H9 (cell line): ENCODE data around the gene F7. TPM values are rescaled to one million over a fixed set of nuclear protein-coding genes. Genes with fewer than 3 reads are reported as not detected.

ENCODE experiments used
- DNase-seq: peaks from one replicate; pipeline ENCODE4 v3.0.0-alpha.2; 2017
- H2AFZ ChIP-seq: one replicate; pipeline ENCODE4 v1.6.1; 2013; ENCODE audit warnings: mild to moderate bottlenecking, low read length, control low read depth, moderate library complexity
- H2AK5ac ChIP-seq: 2 replicates; pipeline ENCODE4 v1.6.1; 2013; ENCODE audit warnings: low read length, control low read depth, mixed read lengths; ENCODE audit not compliant: insufficient read length
- H2BK120ac ChIP-seq: one replicate; pipeline ENCODE4 v1.6.1; 2013; ENCODE audit warnings: low read depth, mild to moderate bottlenecking, low read length, control low read depth, inconsistent platforms; ENCODE audit not compliant: poor library complexity, severe bottlenecking
- H2BK12ac ChIP-seq: 2 replicates; pipeline ENCODE4 v1.6.1; 2013; ENCODE audit warnings: low read length, control low read depth, mixed read lengths, low read depth; ENCODE audit not compliant: insufficient read length
- H2BK15ac ChIP-seq: 2 replicates; pipeline ENCODE4 v1.6.1; 2013; ENCODE audit warnings: low read depth, low read length, control low read depth
- H2BK20ac ChIP-seq: one replicate; pipeline ENCODE4 v1.6.1; 2013; ENCODE audit warnings: low read depth, mild to moderate bottlenecking, low read length, control low read depth, inconsistent platforms; ENCODE audit not compliant: poor library complexity, severe bottlenecking
- H2BK5ac ChIP-seq: 2 replicates; pipeline ENCODE4 v1.6.1; 2013; ENCODE audit warnings: low read length, control low read depth, mixed read lengths; ENCODE audit not compliant: insufficient read length
- H3K14ac ChIP-seq: 2 replicates; pipeline ENCODE4 v1.6.1; 2013; ENCODE audit warnings: low read length, control low read depth; ENCODE audit not compliant: insufficient read depth
- H3K18ac ChIP-seq: 2 replicates; pipeline ENCODE4 v1.6.1; 2013; ENCODE audit warnings: low read depth, mild to moderate bottlenecking, mixed read lengths, low read length, control low read depth; ENCODE audit not compliant: insufficient read length
- H3K23ac ChIP-seq: 2 replicates; pipeline ENCODE4 v1.6.1; 2013; ENCODE audit warnings: low read length, control low read depth, mixed read lengths, low read depth; ENCODE audit not compliant: insufficient read length
- H3K23me2 ChIP-seq: 2 replicates; pipeline ENCODE4 v1.6.1; 2013; ENCODE audit warnings: low read depth, mild to moderate bottlenecking, mixed read lengths, low read length, control low read depth; ENCODE audit not compliant: insufficient read length, poor library complexity, severe bottlenecking
- H3K27ac ChIP-seq: 2 replicates; pipeline ENCODE4 v1.5.1; 2013; ENCODE audit warnings: low read length, control low read depth, mixed read lengths, low read depth; ENCODE audit not compliant: insufficient read length
- H3K27me3 ChIP-seq: 2 replicates; pipeline ENCODE4 v1.6.1; 2013; ENCODE audit warnings: low read length, control low read depth, inconsistent platforms; ENCODE audit not compliant: insufficient read depth
- H3K4ac ChIP-seq: 2 replicates; pipeline ENCODE4 v1.6.1; 2013; ENCODE audit warnings: low read depth, mild to moderate bottlenecking, control low read depth, inconsistent platforms, low read length, moderate library complexity
- H3K4me1 ChIP-seq: 2 replicates; pipeline ENCODE4 v1.6.1; 2013; ENCODE audit warnings: low read length, control low read depth, inconsistent platforms; ENCODE audit not compliant: insufficient read depth
- H3K4me2 ChIP-seq: 2 replicates; pipeline ENCODE4 v1.6.1; 2013; ENCODE audit warnings: low read length, control low read depth, mixed read lengths; ENCODE audit not compliant: insufficient read length, insufficient read depth
- H3K56ac ChIP-seq: 2 replicates; pipeline ENCODE4 v1.6.1; 2013; ENCODE audit warnings: low read depth, mild to moderate bottlenecking, mixed read lengths, low read length, control low read depth; ENCODE audit not compliant: insufficient read length
- H3K79me1 ChIP-seq: 2 replicates; pipeline ENCODE4 v1.6.1; 2013; ENCODE audit warnings: low read depth, mild to moderate bottlenecking, moderate library complexity, low read length, control low read depth, inconsistent platforms; ENCODE audit not compliant: insufficient read depth, poor library complexity, severe bottlenecking
- H3K79me2 ChIP-seq: 2 replicates; pipeline ENCODE4 v1.6.1; 2013; ENCODE audit warnings: low read length, control low read depth, inconsistent platforms; ENCODE audit not compliant: insufficient read depth
- H3K9ac ChIP-seq: 2 replicates; pipeline ENCODE4 v1.6.1; 2013; ENCODE audit warnings: low read length, control low read depth, mixed read lengths; ENCODE audit not compliant: insufficient read length; ENCODE audit errors: extremely low read depth
- H3K9me3 ChIP-seq: one replicate; pipeline ENCODE4 v1.6.1; 2013; ENCODE audit warnings: low read depth, low read length, inconsistent platforms; ENCODE audit not compliant: control insufficient read depth
- H3T11ph ChIP-seq: one replicate; pipeline ENCODE4 v1.6.1; 2013; ENCODE audit warnings: mild to moderate bottlenecking, low read length, control low read depth, inconsistent platforms
- H4K20me1 ChIP-seq: one replicate; pipeline ENCODE4 v1.6.1; 2013; ENCODE audit not compliant: control insufficient read depth, insufficient read length, insufficient read depth
- H4K5ac ChIP-seq: 2 replicates; pipeline ENCODE4 v1.6.1; 2013; ENCODE audit warnings: low read depth, mild to moderate bottlenecking, mixed read lengths, low read length, control low read depth; ENCODE audit not compliant: insufficient read length
- H4K8ac ChIP-seq: replicated peaks from 2 replicates; pipeline ENCODE4 v1.6.1; 2013; ENCODE audit warnings: low read length, control low read depth, mixed read lengths, low read depth; ENCODE audit not compliant: insufficient read length
- H4K91ac ChIP-seq: 2 replicates; pipeline ENCODE4 v1.6.1; 2013; ENCODE audit warnings: low read depth, mild to moderate bottlenecking, moderate library complexity, mixed read lengths, low read length, control low read depth; ENCODE audit not compliant: insufficient read length
- H3K27ac Mint-ChIP-seq, 3 experiments: 2 replicates in 2 of 3; 3 replicates in 1 of 3; pipeline ENCODE4 v1.8.0; 2020 to 2021; ENCODE audit warnings: mixed read lengths in 3 of 3, mild to moderate bottlenecking in 1 of 3, moderate library complexity in 1 of 3
- H3K27me3 Mint-ChIP-seq: 2 replicates; pipeline ENCODE4 v1.8.0; 2021; ENCODE audit warnings: low read depth, mild to moderate bottlenecking, moderate library complexity, mixed read lengths
- H3K36me3 Mint-ChIP-seq, 3 experiments: 2 replicates in 2 of 3; 3 replicates in 1 of 3; pipeline ENCODE4 v1.8.0; 2020 to 2021; ENCODE audit warnings: low read depth in 3 of 3, mixed read lengths in 3 of 3; ENCODE audit not compliant: insufficient read depth in 1 of 3
- H3K4me1 Mint-ChIP-seq, 2 experiments: 2 replicates each; pipeline ENCODE4 v1.8.0; 2020; ENCODE audit warnings: mixed read lengths in 2 of 2
- H3K4me3 Mint-ChIP-seq, 2 experiments: 2 replicates in 1 of 2; 3 replicates in 1 of 2; pipeline ENCODE4 v1.8.0; 2020 to 2021; ENCODE audit warnings: mild to moderate bottlenecking in 2 of 2, mixed read lengths in 2 of 2, moderate library complexity in 1 of 2
- H3K9me3 Mint-ChIP-seq, 2 experiments: 2 replicates in 1 of 2; 3 replicates in 1 of 2; pipeline ENCODE4 v1.8.0; 2020; ENCODE audit warnings: mild to moderate bottlenecking in 2 of 2, mixed read lengths in 2 of 2, moderate library complexity in 1 of 2
- WGBS: extraction: QIAGEN DNeasy Blood & Tissue Kit; methylation state at CpG from one replicate; pipeline ENCODE4 v1.1.7; 2013; ENCODE audit warnings: missing lambda C conversion rate, low lambda C conversion rate, mixed read lengths; ENCODE audit not compliant: insufficient read length; ENCODE audit errors: extremely low coverage; 5-methylcytosine and 5-hydroxymethylcytosine counted together
- total RNA-seq: library from RNA; stranded (reverse); gene quantifications from 2 replicates; pipeline ENCODE4 v1.2.1, GENCODE V29; 2021
- TF ChIP-seq, protein P1 (sequence below): fragments of 200-600 bp; sonication (generic); conservative IDR thresholded peaks from 3 replicates; pipeline ENCODE4 v1.8.0; 2021; ENCODE audit warnings: antibody characterized with exemption, mild to moderate bottlenecking

Gene F7
- total RNA-seq, 1 experiment from 2014 or later, result 0.81 TPM

DNA sequence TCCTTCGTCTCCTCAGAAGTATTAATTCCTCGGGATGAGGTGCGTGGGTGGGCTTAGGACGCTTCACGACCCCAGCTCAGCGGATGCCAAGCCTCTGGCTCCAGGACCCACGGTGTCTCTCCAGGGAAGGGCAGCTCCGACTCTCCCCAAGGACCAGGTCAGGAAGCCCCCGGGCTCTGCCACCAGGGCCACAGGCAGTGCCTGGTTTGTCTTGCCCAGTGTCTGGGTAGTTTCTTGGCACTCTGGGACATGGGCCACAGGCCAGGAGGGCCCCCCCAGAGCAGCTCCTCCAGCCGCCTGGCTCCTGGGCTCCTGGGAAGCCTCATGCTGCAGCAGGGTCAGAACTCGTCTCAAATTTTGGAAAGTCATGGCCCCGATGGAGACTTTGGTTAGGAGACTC, 55.4 kb downstream of the F7 start:
- H3K36me3 Mint-ChIP-seq, result no peaks in the 10 kb centered on the region
- Histone ChIP-seq H3K23me2 (no peaks in the 10 kb centered on the region), H2BK12ac (no peak overlapping the region), H3K18ac (no peak overlapping the region), H3K23ac (no peak overlapping the region), H3K4me2 (no peak overlapping the region), H3K4me1 (no peaks in the 10 kb centered on the region; the same call in 1 of the 2 replicates), H4K5ac (no peak overlapping the region), H2AFZ (no peak overlapping the region), H3K9me3 (no peaks in the 10 kb centered on the region), H3K27me3 (no peaks in the 10 kb centered on the region), H2BK20ac (no peak overlapping the region), H2BK120ac (no peak overlapping the region), H4K20me1 (no peaks in the 10 kb centered on the region), H3K27ac (no peak overlapping the region), H3K4ac (no peak overlapping the region), H4K8ac (no peak overlapping the region), H3K79me1 (no peaks in the 10 kb centered on the region), H3K9ac (no peak overlapping the region), H3K14ac (no peak overlapping the region), H3K79me2 (no peaks in the 10 kb centered on the region), H3K56ac (no peak overlapping the region), H4K91ac (no peak overlapping the region), H2BK5ac (no peak overlapping the region), H3T11ph (no peak overlapping the region), H2AK5ac (no peak overlapping the region), H2BK15ac (no peak overlapping the region)
- TF ChIP-seq, protein P1, sequence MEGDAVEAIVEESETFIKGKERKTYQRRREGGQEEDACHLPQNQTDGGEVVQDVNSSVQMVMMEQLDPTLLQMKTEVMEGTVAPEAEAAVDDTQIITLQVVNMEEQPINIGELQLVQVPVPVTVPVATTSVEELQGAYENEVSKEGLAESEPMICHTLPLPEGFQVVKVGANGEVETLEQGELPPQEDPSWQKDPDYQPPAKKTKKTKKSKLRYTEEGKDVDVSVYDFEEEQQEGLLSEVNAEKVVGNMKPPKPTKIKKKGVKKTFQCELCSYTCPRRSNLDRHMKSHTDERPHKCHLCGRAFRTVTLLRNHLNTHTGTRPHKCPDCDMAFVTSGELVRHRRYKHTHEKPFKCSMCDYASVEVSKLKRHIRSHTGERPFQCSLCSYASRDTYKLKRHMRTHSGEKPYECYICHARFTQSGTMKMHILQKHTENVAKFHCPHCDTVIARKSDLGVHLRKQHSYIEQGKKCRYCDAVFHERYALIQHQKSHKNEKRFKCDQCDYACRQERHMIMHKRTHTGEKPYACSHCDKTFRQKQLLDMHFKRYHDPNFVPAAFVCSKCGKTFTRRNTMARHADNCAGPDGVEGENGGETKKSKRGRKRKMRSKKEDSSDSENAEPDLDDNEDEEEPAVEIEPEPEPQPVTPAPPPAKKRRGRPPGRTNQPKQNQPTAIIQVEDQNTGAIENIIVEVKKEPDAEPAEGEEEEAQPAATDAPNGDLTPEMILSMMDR, result no peak
- H3K9me3 Mint-ChIP-seq, result no peaks in the 10 kb centered on the region
- WGBS, result no CpG with 5 or more reads among the region's 12 CpGs
- DNase-seq, result no peak
- H3K27me3 Mint-ChIP-seq, result peaks cover 29% of the 10 kb centered on the region
- H3K27ac Mint-ChIP-seq, result peak overlapping the region in 1 of 3 experiments; percentile 82; a peak in 2 of 7 replicates
- H3K4me1 Mint-ChIP-seq, result peaks cover 30 to 37% of the 10 kb centered on the region in 2 experiments
- H3K4me3 Mint-ChIP-seq, result no peak overlapping the region
